Peyer's patch (tissue), 4 donors: ENCODE data around the gene LDLRAD3.

Experiments used
- CTCF ChIP-seq, 6 experiments: fragments of 450-650 bp in 4 of 6; fragments of 200-600 bp in 2 of 6; sonication (generic) in 1 of 6; IDR thresholded peaks; one replicate each; pipeline ENCODE4 v1.5.1; 2017 to 2019; ENCODE audit warnings: antibody characterized with exemption in 6 of 6, mild to moderate bottlenecking in 3 of 6, moderate library complexity in 1 of 6
- POLR2A ChIP-seq, 2 donors: fragments of 450-650 bp; IDR thresholded peaks; one replicate each; pipeline ENCODE4 v1.5.1; 2017; ENCODE audit warnings: antibody characterized with exemption in 2 of 2, mild to moderate bottlenecking in 2 of 2, moderate library complexity in 2 of 2

GRCh38 chr11:36097219-36097650 is 153.4 kb downstream of the LDLRAD3 start:
- no peak for TF ChIP-seq CTCF (IDR thresholded peaks at IDR 0.05)
- TF ChIP-seq POLR2A (IDR thresholded peaks at IDR 0.05) = no peak
